ENCODE results near the gene RPP25.

Gene RPP25

GRCh38 chr15:74956648-74957475, at the start of gene RPP25:
Gene RPP25 (minus strand): TSS chr15:74956772. CDS start chr15:74956583, 189 bp downstream.
- DNase-seq, result peak; percentile 59 to 73

DNA sequence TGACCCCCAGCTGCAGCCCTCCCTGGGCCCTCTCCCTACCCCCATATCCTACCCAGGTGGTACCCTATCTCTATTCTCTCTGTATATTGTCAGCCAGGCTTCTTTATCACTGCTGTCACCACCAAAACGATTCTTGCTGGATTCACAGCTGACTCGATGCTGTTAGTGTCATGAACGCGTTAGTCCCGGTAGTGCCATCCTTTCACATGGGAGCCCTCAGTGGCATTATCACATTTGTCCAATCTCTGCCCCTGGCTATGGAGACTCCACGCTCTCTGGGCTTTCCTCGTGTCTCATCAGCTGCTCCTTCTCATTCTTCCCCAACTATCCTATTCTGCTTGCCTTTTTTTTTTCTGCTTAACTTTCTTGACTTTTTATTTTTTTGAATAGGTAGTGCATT, 45.8 kb upstream of the RPP25 start:
- no peak for DNase-seq

GRCh38 chr15:75001310-75001709, 44.7 kb upstream of the RPP25 start:
- DNase-seq, result no peak

- no peak for DNase-seq
Measured at GRCh38 chr15:74997543-74997942, 41.0 kb upstream of the RPP25 start.

GRCh38 chr15:74997141-74997540, 40.6 kb upstream of the RPP25 start:
- DNase-seq, result no peak

- DNase-seq, result peak in 1 of 2 experiments; percentile 47
Measured at GRCh38 chr15:74995779-74996765, 39.5 kb upstream of the RPP25 start.

DNA sequence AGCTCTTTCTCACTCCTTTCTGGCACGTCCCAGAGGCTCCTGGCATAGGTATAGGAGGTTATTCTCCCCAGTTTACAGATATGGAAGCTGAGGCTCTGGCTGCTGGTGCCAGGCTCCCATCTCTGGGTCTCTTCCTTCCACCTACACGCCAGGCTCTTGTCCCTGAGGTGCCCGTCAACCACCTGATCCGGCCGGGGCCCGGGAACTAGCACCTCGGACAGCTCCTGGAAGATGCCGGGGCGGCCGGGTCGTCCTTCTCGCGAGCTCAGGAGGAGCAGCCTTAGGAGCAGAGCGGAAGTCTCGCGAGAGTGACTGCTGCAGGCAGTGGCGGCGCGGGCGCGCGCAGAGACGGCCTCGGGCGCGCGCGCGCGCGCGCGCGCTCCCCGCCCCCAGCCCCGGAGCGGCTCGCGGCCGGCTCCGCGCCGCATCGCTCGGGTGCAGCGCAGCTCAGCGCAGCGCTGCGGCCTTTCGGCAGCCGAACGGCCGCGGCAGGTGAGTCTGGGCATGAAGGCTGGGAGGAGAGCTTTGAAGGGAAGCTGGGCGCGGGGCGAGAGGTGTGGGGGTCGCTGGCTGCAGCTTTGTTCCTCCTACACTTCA, 38.7 kb upstream of the RPP25 start, which contains the start of gene SCAMP5:
Gene SCAMP5, plus strand, starts transcription at position 382 of the 597 bp plus-strand sequence. CDS start 16,277 bp downstream, outside the sequence.
- DNase-seq, result peak; percentile 78 to 94

- DNase-seq, result no peak
Measured at GRCh38 chr15:74994685-74995084, 38.1 kb upstream of the RPP25 start.

DNA sequence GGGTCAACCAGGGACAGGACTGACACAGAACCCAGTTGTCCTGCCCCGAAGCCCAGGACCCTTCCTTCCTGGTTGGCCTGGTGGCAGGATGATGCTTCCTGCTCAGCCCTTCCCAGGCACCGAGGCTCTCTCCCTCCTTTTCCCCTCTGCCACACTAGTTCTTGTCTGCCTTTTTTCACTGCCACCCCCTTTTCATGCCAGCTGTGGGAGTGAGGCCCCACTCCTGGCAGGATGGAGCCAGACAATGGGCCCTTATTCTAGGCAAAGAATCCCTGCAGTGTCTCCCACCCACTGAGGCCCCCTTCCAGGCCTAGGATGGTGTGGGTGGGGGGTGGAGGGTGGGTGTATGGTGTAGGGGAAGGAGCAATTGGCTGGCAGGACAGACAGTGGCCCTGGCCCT, 37.7 kb upstream of the RPP25 start:
- DNase-seq, result no peak

DNA sequence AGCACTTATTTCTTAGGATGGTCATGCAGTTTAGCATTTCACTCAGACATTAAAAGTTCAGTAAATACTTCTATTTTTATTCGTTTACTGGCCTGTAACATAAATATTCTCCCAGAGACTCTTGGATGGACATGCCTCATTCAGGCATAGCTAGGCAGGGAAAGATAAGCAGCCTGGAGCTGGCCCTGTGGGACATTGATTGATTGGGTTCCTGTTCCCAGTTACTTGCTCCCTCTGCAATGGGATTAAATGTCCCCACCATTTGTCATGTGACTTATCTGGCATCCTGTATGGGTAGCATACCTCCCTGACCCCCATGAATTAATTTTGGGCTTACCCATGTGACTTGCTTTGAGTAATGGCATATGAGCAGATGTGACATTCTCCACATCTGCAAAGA, 36.0 kb upstream of the RPP25 start:
- no peak for DNase-seq

DNA sequence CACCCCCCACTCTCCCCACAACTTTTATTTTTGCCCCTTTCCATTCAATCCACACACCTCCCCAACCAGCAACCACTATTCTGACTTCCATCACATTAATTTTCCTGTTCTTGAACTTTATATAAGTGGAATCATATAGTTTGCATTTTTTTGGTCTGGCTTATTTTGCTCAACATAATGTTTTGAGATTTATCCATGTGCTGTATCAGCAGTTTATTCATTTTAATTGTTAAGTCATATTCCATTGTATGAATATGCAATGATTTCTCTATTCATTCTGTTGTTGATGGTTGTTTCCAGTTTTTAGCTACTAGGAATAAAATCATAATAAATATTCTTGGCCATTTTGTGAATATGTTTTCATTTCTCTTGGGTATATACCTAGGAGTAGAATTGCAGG, 33.0 kb upstream of the RPP25 start:
- DNase-seq, result no peak

- peak in 1 of 2 experiments; percentile 19 for DNase-seq
Measured at GRCh38 chr15:74988007-74988800, 31.6 kb upstream of the RPP25 start.

GRCh38 chr15:74983725-74984231, 27.2 kb upstream of the RPP25 start:
- no peak for DNase-seq

DNA sequence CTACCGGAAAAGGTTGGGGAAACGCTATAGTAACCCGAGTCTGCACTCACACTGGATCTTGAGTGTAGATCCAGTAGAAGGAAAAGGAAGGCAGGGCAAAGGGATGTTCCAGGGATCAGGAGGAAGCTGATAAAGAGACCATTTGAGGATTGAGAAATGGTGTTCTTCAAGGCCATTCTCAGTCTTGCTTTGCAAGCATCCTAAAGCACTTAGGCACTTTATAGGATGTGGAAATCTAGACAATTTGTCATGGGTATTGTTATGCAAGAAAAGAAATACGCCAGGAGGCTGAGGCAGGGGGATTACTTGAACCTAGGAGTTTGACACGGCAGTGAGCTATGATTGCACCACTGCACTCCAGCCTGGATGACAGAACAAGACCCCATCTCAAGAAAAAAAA, 25.6 kb upstream of the RPP25 start:
- DNase-seq, result no peak

DNA sequence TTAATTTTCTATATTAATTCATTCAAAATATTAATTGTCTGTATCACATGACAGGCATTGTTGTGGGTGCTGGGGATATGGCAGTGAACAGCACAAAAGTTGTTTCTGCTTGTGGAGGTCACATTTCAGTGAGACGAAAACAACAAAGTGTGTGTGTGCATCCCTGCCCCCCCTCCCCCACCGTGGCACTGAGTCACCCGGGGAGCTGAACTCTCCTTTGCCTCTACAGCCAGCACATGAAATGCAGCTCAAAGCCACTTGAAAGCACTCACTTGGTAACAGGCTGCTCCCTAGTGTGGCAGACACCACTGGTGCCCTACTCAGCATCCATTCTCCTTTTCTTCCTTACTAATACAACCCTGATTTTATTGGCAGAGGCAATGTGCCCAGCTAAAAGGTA, 21.9 kb upstream of the RPP25 start:
- DNase-seq, result peak; percentile 66

- DNase-seq, result no peak
Measured at GRCh38 chr15:74978077-74978476, 21.5 kb upstream of the RPP25 start.

- no peak for DNase-seq
Measured at GRCh38 chr15:74977599-74977998, 21.0 kb upstream of the RPP25 start.

- no peak for DNase-seq
Measured at GRCh38 chr15:74976159-74976558, 19.6 kb upstream of the RPP25 start.

- DNase-seq, result no peak
Measured at GRCh38 chr15:74967670-74968069, 11.1 kb upstream of the RPP25 start.

DNA sequence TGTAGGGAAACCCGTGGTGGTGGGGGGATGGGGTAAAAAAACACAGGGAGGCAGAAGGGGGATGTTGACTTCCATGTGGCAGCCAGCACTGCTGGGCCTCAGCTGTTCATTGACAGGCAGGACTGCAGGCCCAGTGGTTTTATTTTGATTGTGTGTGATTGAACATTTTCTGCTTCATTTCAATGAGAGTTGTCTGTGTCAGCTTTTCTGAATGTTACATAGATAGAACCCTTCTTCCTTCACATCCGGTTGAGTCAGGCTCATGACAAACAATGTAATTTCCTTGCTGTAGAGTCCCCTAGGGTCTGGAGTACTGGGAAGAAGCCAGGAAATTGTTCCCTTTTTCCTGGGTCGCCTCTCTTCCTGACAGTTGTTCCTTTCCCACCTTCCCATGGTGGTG, 8.2 kb upstream of the RPP25 start:
- no peak for DNase-seq

GRCh38 chr15:74963213-74963612, 6.6 kb upstream of the RPP25 start:
- no peak for DNase-seq

DNA sequence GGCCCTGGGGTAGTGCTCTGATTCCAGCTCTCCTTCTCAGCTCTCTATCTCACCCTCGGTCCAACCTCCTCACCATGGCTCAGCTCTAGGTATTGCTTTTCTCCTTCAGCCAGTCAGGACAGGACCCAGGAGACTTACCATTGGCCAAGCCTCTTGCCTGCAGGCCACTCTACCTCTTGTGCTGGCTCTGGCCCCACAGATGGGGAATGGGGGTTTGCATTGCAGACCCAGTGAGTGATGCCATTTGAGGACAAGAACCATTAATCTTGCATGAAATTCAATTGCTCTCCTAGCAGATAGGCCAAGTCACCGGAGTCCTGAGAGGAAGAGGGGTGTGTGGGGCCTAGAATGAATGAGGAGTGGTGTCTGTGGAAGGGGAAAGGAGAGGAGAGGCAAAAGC, 6.1 kb upstream of the RPP25 start:
- no peak for DNase-seq
